Colonic mucosa (tissue), 4 donors: ENCODE results near the gene RIPOR2. TPM values are rescaled to one million over a fixed set of nuclear protein-coding genes. Genes with fewer than 3 reads are reported as not detected.

ENCODE experiments used
- DNase-seq: peaks from one replicate; pipeline ENCODE4 v3.0.0-alpha.2; 2020
- H3K27ac ChIP-seq: fragments of 200-600 bp; one replicate; pipeline ENCODE4 v1.8.0; 2021
- H3K27me3 ChIP-seq: fragments of 200-600 bp; one replicate; pipeline ENCODE4 v1.8.0; 2021
- H3K36me3 ChIP-seq: fragments of 200-600 bp; one replicate; pipeline ENCODE4 v1.8.0; 2021
- H3K4me1 ChIP-seq: fragments of 200-600 bp; one replicate; pipeline ENCODE4 v1.8.0; 2021; ENCODE audit warnings: mild to moderate bottlenecking
- H3K4me3 ChIP-seq: fragments of 200-600 bp; one replicate; pipeline ENCODE4 v1.8.0; 2021
- H3K9ac ChIP-seq, 2 donors: one replicate each; pipeline ENCODE4 v1.7.0; 2013; ENCODE audit warnings: control low read depth in 2 of 2, low read depth in 2 of 2, low read length in 2 of 2
- H3K9me3 ChIP-seq: fragments of 200-600 bp; one replicate; pipeline ENCODE4 v1.8.0; 2021
- CTCF ChIP-seq: fragments of 200-600 bp; IDR thresholded peaks from one replicate; pipeline ENCODE4 v1.8.0; 2022; ENCODE audit warnings: antibody characterized with exemption, mild to moderate bottlenecking
- intact Hi-C: fragments of 100-400 bp; cut with DNase I; formaldehyde crosslinking; loops from one replicate; pipeline ENCODE4 v1.14.1; 2022
- total RNA-seq, 2 donors: library from RNA; stranded (reverse); fragmentation: NEBNext Ultra II Directional in 1 of 2; extraction: Animal tissue kit (Norgen Biotek cat#: 25700) in 1 of 2; gene quantifications; one replicate each; pipeline ENCODE4 v1.2.1, GENCODE V29; 2021
- donor health status: healthy.
- donor health status: DM: no; HTN: no; CAD: no.
- donor health status: DM: no; HTN: no; CAD: no.

Gene RIPOR2
- total RNA-seq, 2 donors from 2014 or later = 1.8 to 2.0 TPM

GRCh38 chr6:24849713-24850112 lies 86.0 kb downstream of the RIPOR2 start:
- Histone ChIP-seq H3K9ac (no peak overlapping the region), H3K36me3 (no peaks in the 10 kb centered on the region), H3K4me3 (no peak overlapping the region), H3K4me1 (no peaks in the 10 kb centered on the region), H3K27ac (no peak overlapping the region), H3K9me3 (no peaks in the 10 kb centered on the region), H3K27me3 (no peaks in the 10 kb centered on the region)
- intact Hi-C loops = no loop called here
- no peak for DNase-seq
- TF ChIP-seq CTCF = no peak

- Histone ChIP-seq H3K27ac (no peak overlapping the region), H3K9me3 (no peaks in the 10 kb centered on the region), H3K9ac (no peak overlapping the region), H3K4me3 (no peak overlapping the region), H3K27me3 (no peaks in the 10 kb centered on the region), H3K36me3 (no peaks in the 10 kb centered on the region), H3K4me1 (no peaks in the 10 kb centered on the region)
- intact Hi-C loops = no loop called here
- DNase-seq = no peak
- TF ChIP-seq CTCF = no peak
These were observed 87.3 kb downstream of the RIPOR2 start for GRCh38 chr6:24848461-24848860.

DNA sequence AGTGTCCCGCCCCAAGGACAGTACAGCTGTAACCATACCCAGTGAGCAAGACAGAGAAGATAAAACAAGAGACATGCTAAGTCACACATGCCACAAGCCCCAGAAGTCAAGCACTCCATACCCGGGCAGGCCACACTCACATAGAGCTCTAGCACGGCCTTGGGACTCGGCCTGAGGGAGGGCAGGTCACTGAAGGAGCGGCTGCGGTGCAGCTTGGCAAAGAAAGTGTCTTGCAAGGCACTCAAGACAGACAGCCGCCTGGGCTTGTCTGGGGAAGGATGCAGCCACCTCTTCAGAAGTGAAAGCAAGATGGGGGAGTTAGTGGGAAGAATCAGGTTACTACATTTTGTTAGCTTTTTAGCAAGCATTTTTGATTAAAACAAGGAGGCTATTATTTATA lies 88.4 kb downstream of the RIPOR2 start:
- Histone ChIP-seq H3K27ac (no peak overlapping the region), H3K4me1 (no peaks in the 10 kb centered on the region), H3K27me3 (no peaks in the 10 kb centered on the region), H3K9me3 (no peaks in the 10 kb centered on the region), H3K36me3 (no peaks in the 10 kb centered on the region), H3K4me3 (no peak overlapping the region), H3K9ac (no peak overlapping the region)
- DNase-seq = no peak
- TF ChIP-seq CTCF = no peak
- intact Hi-C loops = no loop called here

DNA sequence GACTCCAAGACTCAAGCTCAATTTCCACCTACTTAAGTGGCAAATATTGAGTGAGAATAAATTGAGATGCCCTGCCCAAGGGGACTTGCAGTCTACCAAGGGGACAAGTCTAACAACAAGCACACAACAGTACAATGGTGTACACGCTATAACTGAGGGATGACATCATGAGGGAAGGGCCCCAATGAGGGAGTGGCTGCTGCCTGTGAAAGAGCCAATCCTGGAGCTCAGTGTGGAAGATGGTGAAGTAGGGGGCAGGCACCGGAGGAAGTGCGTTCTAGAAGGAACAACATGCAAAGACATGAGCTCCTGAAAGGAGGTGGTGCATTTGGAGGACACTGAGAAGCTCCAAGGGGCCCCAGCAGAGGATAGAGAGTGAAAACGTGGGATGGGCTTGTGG lies 90.2 kb downstream of the RIPOR2 start:
- Histone ChIP-seq H3K4me1 (no peaks in the 10 kb centered on the region), H3K4me3 (no peak overlapping the region), H3K27me3 (no peaks in the 10 kb centered on the region), H3K9me3 (no peaks in the 10 kb centered on the region), H3K9ac (no peak overlapping the region), H3K27ac (no peak overlapping the region), H3K36me3 (no peaks in the 10 kb centered on the region)
- DNase-seq = no peak
- TF ChIP-seq CTCF = no peak
- intact Hi-C loops = no loop called here

DNA sequence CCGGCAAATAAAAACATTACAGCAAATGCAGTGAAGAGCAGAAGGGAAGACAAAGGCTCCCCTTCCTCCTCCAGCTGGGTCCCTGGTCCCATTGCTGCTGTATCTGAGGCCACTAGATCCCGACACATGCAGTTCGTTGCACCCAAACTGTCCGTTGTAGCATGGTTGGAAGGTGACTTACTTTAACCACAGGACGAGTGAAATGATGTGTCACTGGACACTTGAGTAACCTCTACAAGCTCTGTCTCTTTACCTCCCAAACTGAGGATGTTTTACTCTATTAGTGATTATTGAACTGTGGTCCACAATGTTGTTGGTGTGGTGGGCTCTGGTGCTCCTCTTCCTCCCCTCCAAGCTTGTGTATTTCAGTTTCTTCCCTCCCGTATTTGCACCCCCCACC lies 90.9 kb downstream of the RIPOR2 start:
- Histone ChIP-seq H3K27ac (no peak overlapping the region), H3K9me3 (no peaks in the 10 kb centered on the region), H3K36me3 (no peaks in the 10 kb centered on the region), H3K4me3 (no peak overlapping the region), H3K4me1 (no peaks in the 10 kb centered on the region), H3K27me3 (no peaks in the 10 kb centered on the region), H3K9ac (no peak overlapping the region)
- intact Hi-C loops = no loop called here
- TF ChIP-seq CTCF = no peak
- DNase-seq = no peak

DNA sequence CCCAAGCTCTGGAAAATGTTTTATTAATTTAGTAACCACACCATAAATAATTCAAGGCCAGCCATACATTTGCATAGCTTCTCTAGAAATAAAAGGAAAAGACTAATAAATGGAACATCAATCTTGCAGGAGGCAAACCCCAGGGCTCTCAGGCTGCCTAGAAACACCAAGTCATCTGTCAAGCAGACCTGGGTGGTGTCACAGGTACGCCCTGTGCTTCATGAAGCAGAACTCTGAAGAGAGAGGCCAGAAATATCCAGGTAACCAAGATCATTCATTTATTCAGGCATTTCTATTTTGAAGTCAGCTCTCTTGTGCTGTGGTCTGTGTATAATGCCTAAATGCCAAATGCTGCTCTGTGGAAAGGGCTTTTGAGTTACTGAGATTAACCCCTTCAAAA lies 91.7 kb downstream of the RIPOR2 start:
- no peak for DNase-seq
- intact Hi-C loops = no loop called here
- Histone ChIP-seq H3K27ac (no peak overlapping the region), H3K4me1 (no peaks in the 10 kb centered on the region), H3K36me3 (no peaks in the 10 kb centered on the region), H3K4me3 (no peak overlapping the region), H3K9me3 (no peaks in the 10 kb centered on the region), H3K9ac (no peak overlapping the region), H3K27me3 (no peaks in the 10 kb centered on the region)
- TF ChIP-seq CTCF = no peak
